PC-9 (cell line): ENCODE data around the gene ZWILCH. TPM values are rescaled to one million over a fixed set of nuclear protein-coding genes. Genes with fewer than 3 reads are reported as not detected.

ENCODE experiments used
- BruUV-seq: library from RNA; stranded (reverse); fragments of 400-500 nt; replicated peaks from 2 replicates; lab custom pipeline; 2021; lab: Mats Ljungman, UMichigan
- CTCF ChIA-PET: fragments of 300-600 bp; sonication (Branson Sonifier 250); formaldehyde crosslinking; loops from one replicate; lab custom pipeline; 2022; ENCODE audit warnings: antibody characterized with exemption; lab: Charles Lee
- POLR2A ChIA-PET: fragments of 300-600 bp; sonication (Branson Sonifier 250); formaldehyde crosslinking; loops from one replicate; lab custom pipeline; 2022; ENCODE audit warnings: antibody characterized with exemption; ENCODE audit not compliant: unreplicated experiment; lab: Charles Lee
- DNase-seq, 2 experiments: peaks; one replicate each; pipeline versions ENCODE4 v3.0.0 to v3.0.0-alpha.2; 2015 to 2022; ENCODE audit warnings: mixed read lengths in 1 of 2
- H2AFZ ChIP-seq: fragments of 200-600 bp; sonication (generic); 2 replicates; pipeline ENCODE4 v1.8.1; 2017; ENCODE audit warnings: antibody characterized with exemption
- H3F3A ChIP-seq: fragments of 200-600 bp; sonication (generic); 2 replicates; pipeline ENCODE4 v1.8.1; 2017; ENCODE audit warnings: antibody characterized with exemption, mild to moderate bottlenecking, low read depth; ENCODE audit not compliant: insufficient read depth
- H3K27ac ChIP-seq: fragments of 200-600 bp; sonication (generic); 2 replicates; pipeline ENCODE4 v1.6.1; 2016; ENCODE audit warnings: mixed run types
- H3K27me3 ChIP-seq: fragments of 200-600 bp; sonication (generic); 2 replicates; pipeline ENCODE4 v1.6.1; 2016; ENCODE audit warnings: low read depth, mixed run types; ENCODE audit not compliant: insufficient read depth
- H3K36me3 ChIP-seq: fragments of 200-600 bp; sonication (generic); 2 replicates; pipeline ENCODE4 v1.6.1; 2016; ENCODE audit warnings: low read depth, mixed run types
- H3K4me1 ChIP-seq: fragments of 200-600 bp; sonication (generic); replicated peaks from 2 replicates; pipeline ENCODE4 v1.6.1; 2016; ENCODE audit warnings: mixed run types; ENCODE audit not compliant: insufficient read depth
- H3K4me2 ChIP-seq: fragments of 200-600 bp; sonication (generic); 2 replicates; pipeline ENCODE4 v1.6.1; 2017; ENCODE audit warnings: mixed run types
- H3K4me3 ChIP-seq: fragments of 200-600 bp; sonication (generic); 2 replicates; pipeline ENCODE4 v1.6.1; 2016; ENCODE audit warnings: mixed run types
- H3K79me2 ChIP-seq: fragments of 200-600 bp; sonication (generic); 2 replicates; pipeline ENCODE4 v1.6.1; 2017; ENCODE audit warnings: low read depth, mixed run types
- H3K9me2 ChIP-seq: fragments of 200-600 bp; sonication (generic); 2 replicates; pipeline ENCODE4 v1.8.1; 2017; ENCODE audit warnings: mild to moderate bottlenecking; ENCODE audit not compliant: insufficient read depth
- H3K9me3 ChIP-seq: fragments of 200-600 bp; sonication (generic); 2 replicates; pipeline ENCODE4 v1.8.1; 2016; ENCODE audit warnings: low read depth; ENCODE audit not compliant: insufficient read depth
- H4K20me1 ChIP-seq: fragments of 200-600 bp; sonication (generic); 2 replicates; pipeline ENCODE4 v1.8.1; 2017; ENCODE audit not compliant: insufficient read depth
- EZH2 ChIP-seq: fragments of 200-600 bp; sonication (generic); IDR thresholded peaks from 2 replicates; pipeline ENCODE4 v1.8.0; 2017; ENCODE audit warnings: antibody characterized with exemption, low read depth
- intact Hi-C: fragments of 100-400 bp; cut with micrococcal nuclease; formaldehyde crosslinking; loops from one replicate; pipeline ENCODE4 v1.10.0; 2022; ENCODE audit not compliant: unreplicated experiment
- total RNA-seq: library from RNA; stranded (reverse); gene quantifications from 2 replicates; pipeline ENCODE4 v1.2.3, GENCODE V29; 2021
- TF ChIP-seq, protein P1 (sequence below): fragments of 200-600 bp; sonication (generic); conservative IDR thresholded peaks from 2 replicates; pipeline ENCODE4 v1.6.1; 2017; ENCODE audit warnings: mixed run types, antibody characterized with exemption, mild to moderate bottlenecking, moderate library complexity

Gene ZWILCH
- total RNA-seq, 1 experiment from 2014 or later, result 26.3 TPM

DNA sequence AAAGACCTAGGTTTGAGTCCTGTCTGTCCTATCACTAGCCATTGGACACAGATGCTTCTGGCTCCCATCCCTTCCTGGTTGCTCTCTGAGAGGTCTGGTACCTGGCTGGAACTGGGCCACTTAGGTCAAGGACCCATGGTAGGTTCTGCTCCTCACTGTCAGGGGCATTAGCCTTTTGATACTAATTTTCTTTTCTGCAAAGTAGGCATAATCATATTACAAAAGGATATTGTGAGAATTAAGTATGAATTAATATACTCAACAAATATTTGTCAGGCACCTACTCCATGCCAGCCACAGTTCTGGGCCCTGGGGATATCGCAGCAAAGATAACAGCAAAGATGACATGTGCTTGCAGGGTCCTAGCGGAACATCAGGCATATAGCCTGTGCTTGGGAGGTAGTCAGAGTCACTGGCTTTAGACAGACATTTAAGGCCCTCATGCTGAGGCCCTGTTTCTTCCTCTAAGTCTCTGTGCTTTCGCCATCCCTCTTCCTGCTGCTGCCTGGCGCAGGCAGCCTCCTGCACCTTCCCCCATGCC is 86.3 kb downstream of the ZWILCH start:
- Histone ChIP-seq H3K36me3 (no peaks in the 10 kb centered on the region), H3K9me3 (no peaks in the 10 kb centered on the region), H3K4me3 (no peak overlapping the region), H2AFZ (no peak overlapping the region), H3K27me3 (no peaks in the 10 kb centered on the region), H3K27ac (no peak overlapping the region), H3K4me2 (no peak overlapping the region), H3K4me1 (no peaks in the 10 kb centered on the region), H3F3A (no peaks in the 10 kb centered on the region), H4K20me1 (no peaks in the 10 kb centered on the region), H3K9me2 (no peaks in the 10 kb centered on the region), H3K79me2 (no peaks in the 10 kb centered on the region)
- intact Hi-C loops, result no loop called here
- ChIA-PET CTCF (interaction anchor here (0.6 kb wide), 2 partner anchors 303 to 710 kb away, joined by 3 to 5 read pairs; no protein-coding TSS in a partner anchor), POLR2A (no interaction called here)
- no TSS peak for BruUV-seq
- no peak for TF ChIP-seq EZH2
- TF ChIP-seq, protein P1, sequence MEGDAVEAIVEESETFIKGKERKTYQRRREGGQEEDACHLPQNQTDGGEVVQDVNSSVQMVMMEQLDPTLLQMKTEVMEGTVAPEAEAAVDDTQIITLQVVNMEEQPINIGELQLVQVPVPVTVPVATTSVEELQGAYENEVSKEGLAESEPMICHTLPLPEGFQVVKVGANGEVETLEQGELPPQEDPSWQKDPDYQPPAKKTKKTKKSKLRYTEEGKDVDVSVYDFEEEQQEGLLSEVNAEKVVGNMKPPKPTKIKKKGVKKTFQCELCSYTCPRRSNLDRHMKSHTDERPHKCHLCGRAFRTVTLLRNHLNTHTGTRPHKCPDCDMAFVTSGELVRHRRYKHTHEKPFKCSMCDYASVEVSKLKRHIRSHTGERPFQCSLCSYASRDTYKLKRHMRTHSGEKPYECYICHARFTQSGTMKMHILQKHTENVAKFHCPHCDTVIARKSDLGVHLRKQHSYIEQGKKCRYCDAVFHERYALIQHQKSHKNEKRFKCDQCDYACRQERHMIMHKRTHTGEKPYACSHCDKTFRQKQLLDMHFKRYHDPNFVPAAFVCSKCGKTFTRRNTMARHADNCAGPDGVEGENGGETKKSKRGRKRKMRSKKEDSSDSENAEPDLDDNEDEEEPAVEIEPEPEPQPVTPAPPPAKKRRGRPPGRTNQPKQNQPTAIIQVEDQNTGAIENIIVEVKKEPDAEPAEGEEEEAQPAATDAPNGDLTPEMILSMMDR, result no peak
- DNase-seq, result no peak

DNA sequence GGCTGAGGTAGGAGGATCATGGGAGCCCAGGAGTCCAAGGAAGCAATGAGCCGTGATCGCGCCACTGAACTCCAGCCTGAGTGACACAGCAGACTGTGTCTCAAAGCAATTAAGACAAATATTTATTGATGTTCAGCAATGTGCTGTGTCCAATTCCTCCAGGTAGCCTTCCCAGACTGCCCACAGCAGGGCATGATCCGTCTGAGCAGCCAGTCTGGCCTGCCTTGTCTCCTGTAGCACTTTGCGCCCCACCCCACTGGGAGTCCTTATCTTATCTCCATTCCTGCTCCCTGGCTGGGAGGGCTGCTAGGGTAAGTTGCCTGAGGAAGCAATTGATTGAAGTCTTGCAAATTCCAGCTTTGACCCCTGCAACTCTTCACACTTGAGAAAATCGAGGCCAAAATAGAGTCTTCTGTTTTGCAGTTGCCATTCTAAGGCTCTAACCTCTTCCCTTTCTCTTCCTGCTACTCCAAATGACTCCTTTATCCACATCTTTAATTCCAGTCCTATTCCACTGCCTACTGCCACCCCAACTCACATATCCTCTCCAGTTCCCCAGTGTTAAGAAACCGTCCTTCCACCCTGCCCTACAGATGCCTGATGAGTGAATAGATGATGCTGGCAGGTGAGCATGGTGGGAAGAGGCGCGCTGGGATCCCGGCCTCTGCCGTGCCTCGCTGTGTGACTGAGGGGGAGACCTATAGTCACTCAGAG is 87.5 kb downstream of the ZWILCH start:
- POLR2A ChIA-PET, result no interaction called here
- no peak overlapping the region for H3K27ac ChIP-seq
- H3K79me2 ChIP-seq, result no peaks in the 10 kb centered on the region
- H3K4me3 ChIP-seq, result no peak overlapping the region
- no peaks in the 10 kb centered on the region for H3K9me2 ChIP-seq
- DNase-seq, result no peak
- no peak for TF ChIP-seq EZH2
- TF ChIP-seq, protein P1, result no peak
- BruUV-seq, result no TSS peak
- intact Hi-C loops, result no loop called here
- no peak overlapping the region for H2AFZ ChIP-seq
- no peaks in the 10 kb centered on the region for H3K4me1 ChIP-seq
- no peaks in the 10 kb centered on the region for H3K9me3 ChIP-seq
- no peaks in the 10 kb centered on the region for H3K36me3 ChIP-seq
- no peaks in the 10 kb centered on the region for H4K20me1 ChIP-seq
- H3K27me3 ChIP-seq, result no peaks in the 10 kb centered on the region
- H3F3A ChIP-seq, result no peaks in the 10 kb centered on the region
- CTCF ChIA-PET, result no interaction called here
- H3K4me2 ChIP-seq, result no peak overlapping the region

DNA sequence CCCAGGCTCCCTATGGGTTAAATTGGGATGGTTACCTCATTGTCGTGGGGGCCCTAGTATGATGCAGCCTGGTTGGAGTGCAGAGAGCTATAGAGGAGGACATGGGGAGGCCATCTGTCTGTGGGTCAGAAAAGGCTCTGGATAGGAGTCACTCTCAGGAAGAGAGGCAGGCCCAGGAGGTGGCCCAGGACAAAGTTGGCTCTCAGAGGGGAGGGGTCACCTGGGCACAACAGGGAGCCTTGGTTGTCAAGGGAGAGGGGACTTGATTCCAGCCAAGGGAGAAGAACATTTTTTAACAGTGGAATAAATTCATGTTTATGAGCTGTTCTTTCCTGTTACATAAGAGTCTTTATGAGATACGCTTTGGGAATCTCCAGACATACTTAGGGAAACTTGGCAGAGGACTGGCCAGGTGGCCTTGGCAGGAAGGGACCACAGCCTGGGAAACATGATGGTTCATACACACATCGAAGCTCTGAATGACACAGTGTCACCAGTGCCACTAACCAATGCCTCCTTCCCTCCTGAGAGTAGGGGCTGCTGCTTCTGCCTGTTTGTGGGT is 88.2 kb downstream of the ZWILCH start:
- no peak overlapping the region for H2AFZ ChIP-seq
- no peaks in the 10 kb centered on the region for H3K79me2 ChIP-seq
- H3K36me3 ChIP-seq, result no peaks in the 10 kb centered on the region
- H3K4me1 ChIP-seq, result no peaks in the 10 kb centered on the region
- intact Hi-C loops, result no loop called here
- no peaks in the 10 kb centered on the region for H3F3A ChIP-seq
- no peak for DNase-seq
- no peak overlapping the region for H3K4me3 ChIP-seq
- H3K4me2 ChIP-seq, result no peak overlapping the region
- H4K20me1 ChIP-seq, result no peaks in the 10 kb centered on the region
- H3K9me3 ChIP-seq, result no peaks in the 10 kb centered on the region
- no peaks in the 10 kb centered on the region for H3K9me2 ChIP-seq
- no peaks in the 10 kb centered on the region for H3K27me3 ChIP-seq
- no TSS peak for BruUV-seq
- CTCF ChIA-PET, result no interaction called here
- TF ChIP-seq EZH2, result no peak
- TF ChIP-seq, protein P1, result no peak
- POLR2A ChIA-PET, result no interaction called here
- H3K27ac ChIP-seq, result no peak overlapping the region
